Mucosa of rectum (tissue), 2 donors: ENCODE measurements around the gene ZBTB22.

Experiments used
- H3K27ac ChIP-seq, 2 donors: one replicate each; pipeline ENCODE4 v1.7.0; 2013; ENCODE audit warnings: inconsistent platforms in 2 of 2, low read depth in 2 of 2, low read length in 2 of 2
- H3K27me3 ChIP-seq, 2 donors: one replicate each; pipeline ENCODE4 v1.7.0; 2013; ENCODE audit warnings: low read length in 2 of 2; ENCODE audit not compliant: control insufficient read depth in 2 of 2, insufficient read depth in 2 of 2
- H3K36me3 ChIP-seq, 2 donors: one replicate each; pipeline ENCODE4 v1.7.0; 2013; ENCODE audit warnings: low read length in 2 of 2; ENCODE audit not compliant: control insufficient read depth in 2 of 2, insufficient read depth in 2 of 2
- H3K4me1 ChIP-seq, 2 donors: one replicate each; pipeline ENCODE4 v1.7.0; 2013; ENCODE audit warnings: low read length in 2 of 2, mild to moderate bottlenecking in 1 of 2; ENCODE audit not compliant: control insufficient read depth in 2 of 2, insufficient read depth in 2 of 2
- H3K4me3 ChIP-seq, 2 donors: one replicate each; pipeline ENCODE4 v1.7.0; 2013; ENCODE audit warnings: low read length in 2 of 2
- H3K9ac ChIP-seq, 2 donors: one replicate each; pipeline ENCODE4 v1.7.0; 2013; ENCODE audit warnings: low read length in 2 of 2, low read depth in 1 of 2, mild to moderate bottlenecking in 1 of 2
- H3K9me3 ChIP-seq, 2 donors: one replicate each; pipeline ENCODE4 v1.7.0; 2013; ENCODE audit warnings: low read length in 2 of 2; ENCODE audit not compliant: control insufficient read depth in 2 of 2
- donor health status: healthy.
- donor health status: Normal muscosa, but diverticular disease.

ZBTB22 gene

DNA sequence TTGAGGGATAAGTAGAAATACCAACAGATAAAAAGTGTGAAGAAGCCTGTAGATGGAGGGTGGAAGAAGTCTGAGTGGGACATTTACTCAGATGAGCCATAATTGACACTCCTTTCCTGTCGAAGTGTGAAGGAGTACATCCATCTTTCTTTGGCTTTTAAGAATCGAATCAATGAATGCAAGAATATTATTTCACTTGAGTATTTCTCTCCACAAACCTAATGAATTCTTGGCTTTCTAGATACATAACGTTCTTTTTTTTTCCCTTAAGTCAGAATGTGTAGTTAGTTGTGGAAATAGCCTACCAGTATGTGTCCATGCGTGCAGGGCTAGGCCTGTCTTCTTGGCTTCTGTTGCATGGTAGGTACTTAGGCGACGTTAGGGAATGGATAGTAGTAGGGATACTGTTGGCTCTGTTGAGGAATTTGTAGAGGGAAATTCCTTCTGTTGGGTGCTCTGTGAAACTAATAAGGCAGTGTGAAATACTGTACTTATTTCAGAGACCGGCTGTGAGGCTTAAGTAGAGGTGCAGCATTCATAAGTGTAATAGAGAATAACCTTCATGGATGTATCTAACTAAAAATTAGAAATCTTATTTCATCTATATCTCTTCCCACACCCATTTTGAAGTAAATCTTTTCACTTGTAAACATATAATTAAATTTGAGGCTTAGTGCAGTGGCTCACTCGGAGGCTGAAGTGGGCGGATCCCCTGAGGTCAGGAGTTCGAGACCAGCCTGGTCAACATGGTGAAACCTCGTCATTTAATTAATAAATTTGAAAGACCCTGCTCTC is 44.2 kb downstream of the ZBTB22 start:
- peaks cover 50 to 59% of the 10 kb centered on the region in 2 donors for H3K4me1 ChIP-seq
- no peaks in the 10 kb centered on the region for H3K9me3 ChIP-seq
- peak overlapping the region; percentile 94 to 95 for H3K27ac ChIP-seq
- no peaks in the 10 kb centered on the region for H3K27me3 ChIP-seq
- H3K4me3 ChIP-seq, result peak overlapping the region; percentile 86 to 98
- peaks cover 30 to 33% of the 10 kb centered on the region in 2 donors for H3K36me3 ChIP-seq
- H3K9ac ChIP-seq, result peak overlapping the region; percentile 80 to 95

DNA sequence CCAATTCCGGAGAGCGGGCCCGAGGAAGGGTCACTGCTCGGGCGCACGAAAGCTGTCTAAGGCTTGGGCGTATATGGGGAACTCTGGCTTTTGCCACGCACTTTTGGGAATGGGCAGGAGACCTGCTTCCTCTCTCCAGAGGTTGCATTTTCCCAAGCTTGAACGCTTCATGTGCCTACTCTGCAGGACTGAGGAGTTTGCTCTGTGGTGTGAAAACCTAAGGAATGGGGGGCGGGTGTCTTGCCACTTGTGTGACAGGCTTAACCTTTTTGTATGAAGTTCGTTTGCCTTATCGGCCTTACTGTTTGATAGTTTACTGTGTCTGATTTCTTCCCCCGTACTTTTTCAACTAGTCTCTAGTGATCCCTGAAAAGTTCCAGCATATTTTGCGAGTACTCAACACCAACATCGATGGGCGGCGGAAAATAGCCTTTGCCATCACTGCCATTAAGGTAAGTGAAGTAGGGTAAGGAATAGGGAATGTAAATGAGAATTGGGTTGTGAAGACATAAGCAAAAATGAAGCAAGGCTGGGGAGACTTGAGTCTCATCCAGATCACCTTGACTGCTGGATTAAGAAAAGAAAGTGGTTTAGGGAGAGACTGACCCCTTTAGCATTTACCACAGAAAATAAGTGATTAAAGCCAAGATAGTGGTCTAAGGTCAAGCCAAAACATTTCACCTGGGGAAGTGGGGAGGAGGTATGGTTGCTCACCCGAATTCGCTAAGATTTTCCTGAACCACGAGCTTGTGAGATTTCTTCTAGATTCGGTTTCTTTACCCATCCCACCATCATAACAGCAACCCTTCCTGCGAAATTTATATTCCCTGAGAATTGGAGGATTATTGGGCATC is 45.0 kb downstream of the ZBTB22 start:
- Histone ChIP-seq H3K27me3 (no peaks in the 10 kb centered on the region), H3K4me3 (peak overlapping the region; percentile 86 to 98), H3K36me3 (peaks cover 32 to 37% of the 10 kb centered on the region in 2 donors), H3K9ac (peak overlapping the region; percentile 80 to 95), H3K9me3 (no peaks in the 10 kb centered on the region), H3K27ac (peak overlapping the region; percentile 94 to 95), H3K4me1 (peaks cover 42 to 51% of the 10 kb centered on the region in 2 donors)

- Histone ChIP-seq H3K27ac (peak within 1 kb of the TSS; percentile 94 to 95), H3K36me3 (peaks cover 40 to 46% of the 10 kb centered on the region in 2 donors), H3K9me3 (no peaks in the 10 kb centered on the region), H3K9ac (peak within 1 kb of the TSS; percentile 95), H3K27me3 (no peaks in the 10 kb centered on the region), H3K4me1 (peaks cover 40 to 49% of the 10 kb centered on the region in 2 donors), H3K4me3 (peak within 1 kb of the TSS; percentile 86 to 98)
Measured at GRCh38 chr6:33271468-33272274, 45.9 kb downstream of the ZBTB22 start, which contains the start of the genes RPS18 and VPS52. RPS18 (plus strand) TSS chr6:33272075; CDS start chr6:33272120, 45 bp downstream. VPS52 (minus strand) TSS chr6:33271876; CDS start chr6:33271675, 201 bp downstream.

GRCh38 chr6:33271117-33271467 is 46.5 kb downstream of the ZBTB22 start:
- Histone ChIP-seq H3K4me3 (peak overlapping the region; percentile 86 to 98), H3K9me3 (no peaks in the 10 kb centered on the region), H3K9ac (peak overlapping the region; percentile 95), H3K27ac (peak overlapping the region; percentile 94 to 95), H3K4me1 (peaks cover 34 to 43% of the 10 kb centered on the region in 2 donors), H3K36me3 (peaks cover 41 to 50% of the 10 kb centered on the region in 2 donors), H3K27me3 (no peaks in the 10 kb centered on the region)
